GM19372 (cell line): ENCODE measurements around the gene AKT1S1.

Experiments used
- ATAC-seq: cut with Tn5 transposase; IDR thresholded peaks from one replicate; pipeline ENCODE4 v1.9.1; 2021; ENCODE audit warnings: mild to moderate bottlenecking, low read depth, moderate library complexity; ENCODE audit not compliant: unreplicated experiment

The AKT1S1 gene

GRCh38 chr19:49871349-49871985 lies 5.7 kb downstream of the AKT1S1 start:
- no peak for ATAC-seq

DNA sequence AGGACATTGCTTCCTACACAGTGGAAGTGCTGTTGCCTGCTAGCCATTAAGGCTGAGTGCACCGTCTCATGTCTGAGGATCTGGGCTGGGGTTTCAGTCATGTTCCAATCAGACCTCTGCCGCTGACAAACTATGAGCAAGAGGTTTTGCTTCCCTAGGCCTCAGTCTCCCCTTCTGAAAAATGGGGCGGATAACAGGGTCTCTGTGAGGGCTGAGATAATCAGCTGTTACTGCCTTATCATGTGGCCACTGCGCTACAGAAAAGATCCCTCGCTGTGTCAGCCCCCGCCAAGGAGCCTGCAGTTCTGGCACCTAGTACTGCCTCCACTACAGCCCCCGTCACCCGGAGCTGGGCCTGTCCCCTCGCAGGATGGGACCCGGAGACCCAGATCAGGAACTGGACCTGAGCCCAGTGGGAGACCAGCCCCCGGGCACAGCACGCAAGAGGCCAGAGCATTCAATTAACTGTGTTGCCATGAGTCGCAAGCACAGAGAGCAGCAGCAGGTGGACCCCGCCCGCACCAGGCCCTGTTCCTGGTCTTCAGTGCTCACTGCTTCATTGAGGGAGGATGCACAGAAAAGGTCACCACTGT lies 6.8 kb downstream of the AKT1S1 start:
- ATAC-seq, result no peak

DNA sequence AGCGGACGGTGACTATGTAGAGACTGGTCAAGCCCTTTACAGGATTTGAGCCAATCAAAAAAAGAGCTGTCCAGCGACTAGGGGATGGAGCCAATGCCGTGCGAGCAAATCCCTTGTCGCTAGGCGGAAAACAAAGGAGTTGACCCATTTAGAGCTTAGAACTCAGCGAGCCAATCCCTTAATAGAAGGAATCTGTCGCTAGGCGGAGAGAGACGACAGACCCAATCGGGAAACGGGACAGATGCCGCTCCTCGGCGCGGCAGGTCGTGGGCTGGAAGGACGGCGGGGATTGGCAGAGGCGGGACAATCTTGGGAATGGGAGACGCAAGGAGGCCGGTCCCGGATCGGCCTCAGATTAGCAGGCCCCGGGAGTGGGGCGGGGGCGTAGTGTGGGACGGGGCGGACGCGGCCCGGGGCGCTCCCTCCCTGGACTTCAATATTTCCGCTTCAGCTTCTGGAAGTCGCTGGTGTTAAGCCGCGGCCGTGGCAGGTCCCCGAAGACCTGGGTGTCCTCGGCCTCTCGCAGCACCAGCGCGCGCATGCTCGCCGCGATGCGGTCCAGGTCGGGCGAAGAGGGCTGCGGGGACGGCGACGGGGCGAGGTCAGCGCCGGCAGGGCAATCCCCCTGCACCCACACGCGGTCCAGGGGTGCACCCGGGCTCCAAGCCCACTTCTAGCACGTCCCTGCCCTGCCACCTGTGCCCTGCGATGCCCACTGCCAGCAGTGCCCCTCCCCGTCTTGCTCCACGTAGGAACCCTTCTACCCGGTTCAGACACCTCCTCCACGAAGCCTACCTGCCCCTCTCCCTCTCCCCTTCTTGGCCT lies 7.5 kb downstream of the AKT1S1 start:
- peak; percentile 62 for ATAC-seq

DNA sequence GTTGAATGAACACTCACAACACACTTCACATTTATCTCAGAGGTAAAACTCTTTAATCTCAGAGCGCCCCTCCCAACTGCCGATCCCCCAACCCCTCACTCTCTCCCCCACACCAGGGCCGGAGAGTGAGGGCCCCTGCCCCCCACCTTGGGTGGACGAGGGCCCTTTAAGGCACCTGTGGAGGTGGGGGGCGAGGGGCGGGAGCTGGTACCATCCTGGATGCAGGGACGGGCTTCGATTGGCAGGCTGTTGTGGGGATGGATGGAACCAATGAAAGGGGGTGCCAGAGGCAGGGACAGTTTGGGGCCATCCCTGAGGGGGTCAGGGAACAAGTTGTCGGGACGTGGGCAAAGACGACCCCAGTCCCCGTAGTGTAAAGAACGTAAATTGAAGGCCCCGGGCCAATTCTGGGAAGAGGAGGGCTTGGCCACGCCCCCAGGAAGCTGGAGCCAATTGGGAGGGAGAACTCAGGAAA lies 8.1 kb downstream of the AKT1S1 start:
- peak; percentile 6 for ATAC-seq

- ATAC-seq, result peak; percentile 39
These were observed 10.0 kb downstream of the AKT1S1 start, which contains the start of gene PNKP for GRCh38 chr19:49866933-49867782. Gene PNKP, minus strand, starts transcription at chr19:49867576. Its CDS starts 372 bp downstream, at chr19:49867204.

- ATAC-seq, result no peak
These were observed 12.3 kb downstream of the AKT1S1 start for GRCh38 chr19:49864890-49865289.

DNA sequence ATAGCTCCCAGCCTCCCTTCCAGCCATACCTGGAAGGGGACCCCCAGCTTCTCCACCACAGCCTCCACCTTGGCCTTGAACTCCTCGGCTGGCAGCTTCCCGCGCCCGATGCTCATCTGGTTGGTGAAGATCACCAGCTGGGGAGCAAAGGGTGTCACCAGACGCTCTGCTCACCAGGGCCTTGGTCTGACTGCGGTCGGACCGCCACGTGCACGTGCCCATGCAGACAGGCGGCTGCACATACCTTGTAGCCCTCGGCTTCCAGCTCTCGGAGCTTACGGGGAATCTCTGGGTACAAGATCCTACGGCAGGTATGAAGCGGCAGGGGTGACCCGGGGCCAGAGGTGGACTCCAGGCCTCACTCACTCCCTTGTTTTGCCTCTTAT lies 13.2 kb downstream of the AKT1S1 start:
- no peak for ATAC-seq

DNA sequence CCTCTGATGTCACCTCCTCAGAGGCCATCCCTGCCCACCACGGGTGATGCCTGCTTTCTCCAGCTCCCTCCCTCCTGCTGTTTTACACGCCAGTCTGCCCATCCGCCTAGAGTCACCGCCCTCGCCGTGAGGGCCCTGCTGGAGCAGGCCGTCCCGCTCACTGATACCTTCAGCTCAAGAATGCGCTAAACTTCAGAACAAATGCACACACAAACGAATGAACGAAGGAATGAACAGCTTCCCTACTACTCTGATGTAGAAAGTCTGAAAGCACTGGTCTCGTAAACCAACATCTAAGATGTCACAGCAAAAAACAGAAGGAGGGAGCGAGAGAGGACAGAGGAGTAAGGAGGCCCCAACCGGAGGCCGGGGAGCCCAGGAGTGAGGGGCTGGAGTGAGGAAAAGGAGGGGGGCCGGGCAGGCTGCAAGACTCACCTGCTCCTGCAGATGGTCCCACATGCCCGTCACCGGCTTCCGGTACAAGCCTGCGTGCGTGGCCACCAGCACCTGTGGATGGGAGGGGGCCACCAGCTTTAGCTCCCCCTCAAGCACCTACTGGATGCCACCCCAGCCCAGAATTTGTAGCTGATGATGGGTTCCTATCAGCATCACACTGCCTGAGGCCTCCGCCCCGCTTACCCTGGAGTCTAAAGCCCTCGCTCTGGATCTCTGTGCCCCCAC lies 13.8 kb downstream of the AKT1S1 start:
- ATAC-seq, result no peak

GRCh38 chr19:49862391-49863253 lies 14.5 kb downstream of the AKT1S1 start:
- no peak for ATAC-seq

DNA sequence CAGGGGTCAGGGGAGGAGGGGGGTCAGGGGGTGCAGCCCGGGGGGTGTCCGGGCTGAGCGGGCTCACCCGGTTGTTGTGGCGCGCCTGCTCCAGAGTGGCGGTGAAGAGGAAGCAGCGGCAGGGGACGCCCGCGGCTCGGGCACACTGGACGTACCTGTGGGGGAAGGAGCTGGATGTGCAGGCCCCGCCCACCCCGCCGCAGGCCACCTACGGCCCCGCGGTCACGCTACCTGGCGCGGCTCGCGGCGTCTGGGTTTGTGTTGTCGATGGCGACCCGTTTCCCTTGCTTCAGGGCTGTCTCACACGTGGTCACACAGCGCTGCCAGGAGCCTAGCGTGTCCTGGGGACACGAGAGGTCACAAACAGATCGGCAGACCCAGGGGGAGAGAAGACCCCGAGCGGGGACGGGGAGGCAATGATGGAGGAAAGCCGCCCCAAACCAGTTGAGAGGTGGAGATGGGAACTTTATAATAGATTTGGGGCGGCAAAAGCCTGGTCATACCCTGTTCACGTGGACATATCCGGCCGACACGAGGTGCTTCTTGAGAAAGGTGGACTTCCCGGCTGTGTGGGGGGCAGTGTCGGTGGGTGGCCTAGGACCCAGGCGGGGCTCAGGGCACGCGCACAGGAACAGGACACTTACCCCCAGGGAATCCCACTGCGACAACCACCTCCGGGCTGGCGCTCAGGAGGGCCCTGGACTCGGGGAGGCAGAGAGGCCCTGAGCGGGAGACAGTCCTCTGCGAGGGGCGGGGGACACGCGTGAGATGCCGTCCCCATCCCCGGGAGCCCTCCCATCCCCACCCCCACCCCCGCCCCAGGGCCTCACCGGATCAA lies 15.4 kb downstream of the AKT1S1 start:
- no peak for ATAC-seq

DNA sequence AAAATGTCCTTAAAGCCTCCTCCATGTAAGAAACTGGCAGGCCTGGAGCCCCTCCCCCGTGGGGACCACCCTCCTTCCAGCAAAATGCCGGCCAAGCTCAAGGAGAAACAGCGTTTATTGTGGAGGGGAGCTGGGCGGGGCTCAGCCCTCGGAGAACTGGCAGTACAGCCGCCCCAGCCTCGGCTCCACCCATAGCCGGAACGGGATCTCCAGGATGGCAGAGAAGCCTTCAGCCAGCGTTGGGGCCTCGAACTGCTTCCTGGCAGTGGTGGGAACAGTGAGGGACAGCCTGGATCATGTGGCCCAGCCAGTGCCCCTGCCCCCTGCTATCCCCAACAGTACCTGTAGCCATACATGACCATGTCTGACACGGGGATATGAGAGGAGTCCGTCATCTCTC lies 16.0 kb downstream of the AKT1S1 start:
- no peak for ATAC-seq

DNA sequence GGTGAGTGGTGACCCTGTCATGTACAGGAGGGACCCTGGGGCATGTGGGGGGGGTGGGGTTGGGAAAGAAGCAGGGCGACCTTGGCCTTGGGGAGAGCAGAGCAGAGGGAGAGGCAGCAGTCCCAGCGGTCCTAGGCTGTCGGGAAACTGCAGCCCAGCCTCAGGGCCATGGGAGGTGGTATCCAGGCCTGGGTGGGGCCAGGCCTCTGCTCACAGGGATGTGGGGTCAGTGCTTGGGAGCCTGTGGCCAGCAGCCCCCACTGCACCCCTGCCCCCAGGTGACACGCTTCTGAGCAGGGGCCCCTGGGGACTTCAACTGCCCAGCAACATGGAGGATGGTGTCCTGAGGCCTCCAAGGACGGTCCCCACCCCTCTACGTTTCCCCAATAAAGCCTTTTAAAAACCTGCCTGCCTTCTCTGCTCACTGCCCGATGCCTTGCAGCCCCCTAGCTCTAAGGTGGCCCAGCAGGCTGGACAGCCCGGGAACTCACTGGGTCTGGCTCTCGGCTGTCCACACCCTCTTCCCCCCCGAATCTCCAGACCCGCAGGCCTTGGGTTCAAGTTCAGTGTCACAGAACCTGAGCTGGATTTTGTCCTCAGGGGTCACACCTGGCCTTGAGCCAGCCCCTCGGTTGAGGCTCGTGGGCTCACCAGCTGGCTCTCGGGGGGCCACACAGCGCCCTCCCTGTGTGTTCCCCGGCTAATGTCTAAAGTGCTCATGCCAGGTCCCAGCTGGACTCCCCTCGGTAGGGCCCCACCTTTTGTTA lies 16.6 kb downstream of the AKT1S1 start:
- ATAC-seq, result no peak

DNA sequence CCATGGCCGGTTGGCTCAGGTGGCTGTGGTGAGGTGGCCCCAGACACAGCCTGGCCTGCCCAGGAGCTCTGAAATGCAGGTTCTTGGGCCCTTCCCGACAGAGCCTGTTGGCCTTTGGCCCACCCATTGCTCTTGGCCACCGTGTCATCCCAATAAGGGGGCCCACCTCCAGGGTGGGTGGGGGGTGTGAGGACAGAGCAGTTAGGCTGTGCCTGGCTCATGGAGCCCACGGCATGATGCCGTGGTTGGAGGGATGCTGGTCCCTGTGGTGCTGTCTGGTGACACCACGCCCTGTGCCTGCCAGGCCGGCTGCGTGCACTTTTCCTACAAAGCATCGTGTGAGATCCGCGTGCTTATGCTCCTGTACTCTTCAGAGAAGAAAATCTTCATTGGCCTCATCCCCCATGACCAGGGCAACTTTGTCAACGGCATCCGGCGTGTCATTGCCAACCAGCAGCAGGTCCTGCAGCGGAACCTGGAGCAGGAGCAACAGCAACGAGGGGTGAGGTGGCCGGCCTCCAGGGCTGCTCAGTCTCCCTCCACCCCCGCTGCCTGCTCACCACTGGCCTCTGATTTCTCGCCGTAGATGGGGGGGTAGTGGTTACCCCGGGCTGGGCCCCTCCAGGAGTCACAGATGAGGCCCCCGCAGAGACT lies 17.3 kb downstream of the AKT1S1 start:
- no peak for ATAC-seq

GRCh38 chr19:49858088-49858985 lies 18.8 kb downstream of the AKT1S1 start:
- ATAC-seq, result no peak

- no peak for ATAC-seq
These were observed 19.4 kb downstream of the AKT1S1 start for GRCh38 chr19:49857838-49858087.
